ENCODE measurements around the gene PAGE2. TPM values are rescaled to one million over a fixed set of nuclear protein-coding genes. Genes with fewer than 3 reads are reported as not detected.

Gene PAGE2
- total and polyA plus RNA-seq, 4 experiments from 2014 or later, result not detected

Other genes starting within 250 kb of the PAGE2 start
- gene TRO, start 168.2 kb upstream of the PAGE2 start, total RNA-seq, result 1 to 10 TPM; 1.9 to 2.2 TPM
- under 1 TPM in 1 of 2 donors, not detected in 1; 0.66 TPM for gene TRO, start 168.2 kb upstream of the PAGE2 start, polyA plus RNA-seq
- under 1 TPM; 0.35 to 0.78 TPM for gene PFKFB1, start 94.8 kb upstream of the PAGE2 start, total RNA-seq
- not detected for gene PFKFB1, start 94.8 kb upstream of the PAGE2 start, polyA plus RNA-seq
- gene APEX2, start 88.7 kb upstream of the PAGE2 start, total RNA-seq, result 10 to 100 TPM; 13.4 TPM
- gene APEX2, start 88.7 kb upstream of the PAGE2 start, polyA plus RNA-seq, result 10 to 100 TPM; 16.9 to 17.8 TPM
- gene ALAS2, start 58.0 kb upstream of the PAGE2 start, total RNA-seq, result not detected
- gene ALAS2, start 58.0 kb upstream of the PAGE2 start, polyA plus RNA-seq, result not detected
- 1 to 10 TPM in 1 of 2 experiments, not detected in 1; 1.0 TPM for gene PAGE2B, start 14.0 kb upstream of the PAGE2 start, total RNA-seq
- gene PAGE2B, start 14.0 kb upstream of the PAGE2 start, polyA plus RNA-seq, result not detected
- gene PAGE5, start 131.3 kb downstream of the PAGE2 start, total RNA-seq, result under 1 TPM; 0.69 to 0.70 TPM
- 1 to 10 TPM; 1.7 to 4.9 TPM for gene PAGE5, start 131.3 kb downstream of the PAGE2 start, polyA plus RNA-seq
- not detected for gene PAGE3, start 175.9 kb downstream of the PAGE2 start, total RNA-seq
- gene PAGE3, start 175.9 kb downstream of the PAGE2 start, polyA plus RNA-seq, result not detected

All from CD4-positive, alpha-beta memory T cell (primary cell).